C4-2B (cell line): ENCODE measurements around the gene SETD6.
"Not testable (repeated sequence)": the region's sequence is repeated elsewhere in the genome, so short reads cannot be mapped to it uniquely, and the experiment has no call there.

Experiments used
- H3K27ac ChIP-seq: fragments of 450-650 bp; 2 replicates; pipeline ENCODE4 v1.5.1; 2017
- ZFX ChIP-seq: fragments of 450-650 bp; IDR thresholded peaks from 2 replicates; pipeline ENCODE4 v1.6.1; 2017
- TF ChIP-seq, protein P1 (sequence below): fragments of 450-650 bp; conservative IDR thresholded peaks from 2 replicates; pipeline ENCODE4 v1.5.1; 2017; ENCODE audit warnings: mild to moderate bottlenecking

The SETD6 gene

DNA sequence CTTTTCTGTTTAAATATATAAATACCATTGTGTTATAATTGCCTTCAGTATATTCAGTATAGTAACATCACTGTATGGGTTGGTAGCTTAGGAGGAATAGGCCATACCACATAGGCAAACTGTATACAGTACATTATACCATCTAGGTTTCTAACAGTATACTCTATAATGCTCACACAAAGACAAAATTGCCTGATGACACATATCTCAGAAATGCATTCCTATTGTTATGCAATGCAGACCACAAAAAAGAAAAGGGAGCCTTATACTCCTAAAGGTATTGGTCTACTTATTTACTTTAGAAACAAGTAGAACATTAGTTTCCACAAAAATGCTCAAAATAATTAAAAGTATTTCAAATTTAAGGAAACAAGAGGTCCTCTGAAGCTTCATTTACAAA, 47.9 kb downstream of the SETD6 start:
- no peak overlapping the region for H3K27ac ChIP-seq
- no peak for TF ChIP-seq ZFX
- TF ChIP-seq, protein P1, sequence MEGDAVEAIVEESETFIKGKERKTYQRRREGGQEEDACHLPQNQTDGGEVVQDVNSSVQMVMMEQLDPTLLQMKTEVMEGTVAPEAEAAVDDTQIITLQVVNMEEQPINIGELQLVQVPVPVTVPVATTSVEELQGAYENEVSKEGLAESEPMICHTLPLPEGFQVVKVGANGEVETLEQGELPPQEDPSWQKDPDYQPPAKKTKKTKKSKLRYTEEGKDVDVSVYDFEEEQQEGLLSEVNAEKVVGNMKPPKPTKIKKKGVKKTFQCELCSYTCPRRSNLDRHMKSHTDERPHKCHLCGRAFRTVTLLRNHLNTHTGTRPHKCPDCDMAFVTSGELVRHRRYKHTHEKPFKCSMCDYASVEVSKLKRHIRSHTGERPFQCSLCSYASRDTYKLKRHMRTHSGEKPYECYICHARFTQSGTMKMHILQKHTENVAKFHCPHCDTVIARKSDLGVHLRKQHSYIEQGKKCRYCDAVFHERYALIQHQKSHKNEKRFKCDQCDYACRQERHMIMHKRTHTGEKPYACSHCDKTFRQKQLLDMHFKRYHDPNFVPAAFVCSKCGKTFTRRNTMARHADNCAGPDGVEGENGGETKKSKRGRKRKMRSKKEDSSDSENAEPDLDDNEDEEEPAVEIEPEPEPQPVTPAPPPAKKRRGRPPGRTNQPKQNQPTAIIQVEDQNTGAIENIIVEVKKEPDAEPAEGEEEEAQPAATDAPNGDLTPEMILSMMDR = no peak

DNA sequence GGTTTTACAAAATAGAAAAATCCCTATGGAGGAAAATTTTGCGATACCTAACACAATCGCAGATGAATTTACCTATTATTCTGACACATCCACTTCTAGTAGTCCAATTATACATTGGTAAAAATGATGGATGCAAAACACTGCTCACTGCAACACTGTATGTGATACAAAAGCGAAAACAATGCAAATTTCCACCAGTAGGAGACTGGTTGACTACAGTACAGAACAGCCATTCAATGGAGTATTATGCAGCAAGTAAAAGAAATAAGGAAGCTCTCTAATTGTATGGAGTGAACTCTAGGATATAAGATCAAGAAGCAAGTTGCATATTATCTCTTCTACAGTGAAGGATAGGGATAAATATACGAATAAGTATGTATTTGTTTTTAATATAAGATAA, 48.5 kb downstream of the SETD6 start:
- TF ChIP-seq ZFX = no peak
- TF ChIP-seq, protein P1 = no peak; the same call in 1 of the 2 replicates
- H3K27ac ChIP-seq = no peak overlapping the region

DNA sequence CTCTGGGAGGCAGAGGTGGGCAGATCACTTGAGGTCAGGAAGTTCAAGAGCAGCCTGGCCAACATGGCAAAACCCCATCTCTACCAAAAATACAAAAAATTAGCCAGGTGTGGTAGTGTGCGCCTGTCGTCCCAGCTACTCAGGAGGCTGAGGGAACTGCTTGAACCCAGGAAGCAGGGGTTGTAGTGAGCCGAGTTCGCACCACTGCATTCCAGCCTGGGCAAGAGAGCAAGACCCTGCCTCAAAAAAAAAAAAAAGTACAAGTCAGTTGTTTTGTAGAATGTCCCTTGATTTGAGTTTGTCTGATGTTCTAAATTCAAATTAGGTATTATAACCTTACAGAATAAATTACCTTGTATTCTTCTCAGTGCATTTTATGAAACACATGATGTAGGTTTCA, 50.4 kb downstream of the SETD6 start:
- not testable (repeated sequence) for H3K27ac ChIP-seq
